H1 (cell line): ENCODE measurements around the gene KIF13A. TPM values are rescaled to one million over a fixed set of nuclear protein-coding genes. Genes with fewer than 3 reads are reported as not detected.
"Not testable (repeated sequence)": the region's sequence is repeated elsewhere in the genome, so short reads cannot be mapped to it uniquely, and the experiment has no call there.

ENCODE experiments used
- CTCF ChIA-PET: fragments of 300-600 bp; sonication (Branson Sonifier 250); formaldehyde crosslinking; loops from one replicate; lab custom pipeline; 2021; ENCODE audit not compliant: partially characterized antibody; lab: Charles Lee
- POLR2A ChIA-PET: fragments of 300-600 bp; sonication (Branson Sonifier 250); formaldehyde crosslinking; loops from one replicate; lab custom pipeline; 2021; ENCODE audit warnings: inconsistent platforms; ENCODE audit not compliant: partially characterized antibody; lab: Charles Lee
- DNase-seq, 2 experiments: peaks; one replicate each; pipeline versions ENCODE4 v3.0.0 to v3.0.0-alpha.2; 2010 to 2022; ENCODE audit warnings: low spot score in 2 of 2, low read depth in 1 of 2, mixed read lengths in 1 of 2
- FAIRE-seq: peaks from 2 replicates; lab custom pipeline; 2011; peaks lifted over from hg19 to GRCh38; lab: Jason Lieb, UNC
- H2AFZ ChIP-seq: 2 replicates; pipeline ENCODE4 v1.8.1; 2012; ENCODE audit warnings: low read length, inconsistent platforms
- H2AK5ac ChIP-seq: 2 replicates; pipeline ENCODE4 v1.6.1; 2013; ENCODE audit warnings: low read depth, low read length
- H2BK120ac ChIP-seq: replicated peaks from 2 replicates; pipeline ENCODE3; 2013; ENCODE audit warnings: low read depth, low read length, inconsistent platforms
- H2BK12ac ChIP-seq: 2 replicates; pipeline ENCODE4 v1.6.1; 2013; ENCODE audit warnings: low read depth, low read length
- H2BK15ac ChIP-seq: 2 replicates; pipeline ENCODE4 v1.6.1; 2013; ENCODE audit warnings: low read length
- H2BK20ac ChIP-seq: 2 replicates; pipeline ENCODE4 v1.6.1; 2013; ENCODE audit warnings: low read length
- H2BK5ac ChIP-seq: 2 replicates; pipeline ENCODE4 v1.6.1; 2013; ENCODE audit warnings: low read depth, low read length
- H3K14ac ChIP-seq: 2 replicates; pipeline ENCODE4 v1.6.1; 2013; ENCODE audit warnings: inconsistent platforms; ENCODE audit not compliant: insufficient read length
- H3K18ac ChIP-seq: 2 replicates; pipeline ENCODE4 v1.6.1; 2013; ENCODE audit warnings: low read length; ENCODE audit errors: extremely low read depth
- H3K23ac ChIP-seq: 2 replicates; pipeline ENCODE4 v1.6.1; 2013; ENCODE audit warnings: inconsistent platforms; ENCODE audit not compliant: insufficient read length
- H3K23me2 ChIP-seq: 2 replicates; pipeline ENCODE4 v1.6.1; 2013; ENCODE audit warnings: low read depth, low read length
- H3K27ac ChIP-seq: 2 replicates; pipeline ENCODE4 v1.6.1; 2011; ENCODE audit warnings: low read depth, low read length, inconsistent platforms
- H3K27me3 ChIP-seq, 4 experiments: replicated peaks in 1 of 4; 1 replicate in 1 of 4; 2 replicates in 3 of 4; pipeline versions ENCODE4 v1.6.1 to v1.8.1; 2011 to 2013; ENCODE audit warnings: low read length in 3 of 4, mild to moderate bottlenecking in 3 of 4, inconsistent platforms in 2 of 4, mixed read lengths in 2 of 4, moderate library complexity in 1 of 4; ENCODE audit not compliant: control insufficient read depth in 3 of 4, insufficient read depth in 3 of 4; ENCODE audit errors: extremely low read depth in 1 of 4
- H3K36me3 ChIP-seq, 4 experiments: 2 replicates each; pipeline versions ENCODE4 v1.6.1 to v1.8.1; 2011 to 2013; ENCODE audit warnings: mild to moderate bottlenecking in 4 of 4, low read length in 3 of 4, moderate library complexity in 2 of 4, control low read depth in 1 of 4, inconsistent platforms in 1 of 4; ENCODE audit not compliant: insufficient read depth in 4 of 4, control insufficient read depth in 2 of 4
- H3K4ac ChIP-seq: replicated peaks from 2 replicates; pipeline ENCODE3; 2013; ENCODE audit warnings: low read length, low read depth, mixed read lengths, inconsistent platforms; ENCODE audit not compliant: insufficient read length
- H3K4me1 ChIP-seq, 4 experiments: replicated peaks in 1 of 4; 1 replicate in 1 of 4; 2 replicates in 3 of 4; pipeline versions ENCODE4 v1.6.1 to v1.8.1; 2011 to 2013; ENCODE audit warnings: low read length in 3 of 4, inconsistent platforms in 2 of 4, mixed read lengths in 1 of 4; ENCODE audit not compliant: insufficient read depth in 4 of 4, control insufficient read depth in 3 of 4
- H3K4me2 ChIP-seq, 2 experiments: 2 replicates each; pipeline versions ENCODE4 v1.6.1 to v1.8.1; 2011 to 2013; ENCODE audit warnings: low read depth in 2 of 2, low read length in 2 of 2, control low read depth in 1 of 2, inconsistent platforms in 1 of 2, mild to moderate bottlenecking in 1 of 2; ENCODE audit not compliant: insufficient read depth in 1 of 2
- H3K4me3 ChIP-seq, 4 experiments: fragments of 200-600, 300-600 bp in 1 of 4; sonication (generic), shearing (Covaris generic), sonication (Bioruptor Twin) in 1 of 4; 2 replicates each; pipeline versions ENCODE4 v1.5.1 to v1.8.1; 2011 to 2016; ENCODE audit warnings: low read length in 4 of 4, low read depth in 3 of 4, control low read depth in 2 of 4, inconsistent platforms in 2 of 4, mild to moderate bottlenecking in 2 of 4, mixed read lengths in 1 of 4, moderate library complexity in 1 of 4; ENCODE audit not compliant: insufficient read depth in 2 of 4; ENCODE audit errors: extremely low read depth in 1 of 4
- H3K56ac ChIP-seq: replicated peaks from 2 replicates; pipeline ENCODE3; 2013; ENCODE audit warnings: low read depth, mild to moderate bottlenecking, mixed read lengths, low read length, inconsistent platforms; ENCODE audit not compliant: insufficient read length
- H3K79me1 ChIP-seq: 2 replicates; pipeline ENCODE4 v1.6.1; 2013; ENCODE audit warnings: low read depth, low read length, control low read depth
- H3K79me2 ChIP-seq, 2 experiments: 2 replicates each; pipeline versions ENCODE4 v1.6.1 to v1.8.1; 2012 to 2013; ENCODE audit warnings: low read length in 2 of 2, mild to moderate bottlenecking in 2 of 2, inconsistent platforms in 1 of 2; ENCODE audit not compliant: insufficient read depth in 2 of 2, control insufficient read depth in 1 of 2
- H3K9ac ChIP-seq, 4 experiments: replicated peaks in 1 of 4; 1 replicate in 1 of 4; 2 replicates in 3 of 4; pipeline versions ENCODE4 v1.6.1 to v1.8.1; 2011 to 2013; ENCODE audit warnings: low read depth in 3 of 4, low read length in 3 of 4, control low read depth in 2 of 4, mild to moderate bottlenecking in 2 of 4, moderate library complexity in 2 of 4, inconsistent platforms in 1 of 4; ENCODE audit errors: extremely low read depth in 1 of 4
- H3K9me3 ChIP-seq, 2 experiments: 2 replicates each; pipeline versions ENCODE4 v1.6.1 to v1.8.1; 2012 to 2013; ENCODE audit warnings: mild to moderate bottlenecking in 2 of 2, moderate library complexity in 2 of 2, control low read depth in 1 of 2, inconsistent platforms in 1 of 2, low read depth in 1 of 2, low read length in 1 of 2, mixed read lengths in 1 of 2; ENCODE audit not compliant: insufficient read depth in 2 of 2
- H4K20me1 ChIP-seq, 2 experiments: replicated peaks in 1 of 2; 2 replicates each; pipeline versions ENCODE3 to v1.8.1; 2011 to 2013; ENCODE audit warnings: inconsistent platforms in 2 of 2, low read length in 2 of 2, mild to moderate bottlenecking in 1 of 2; ENCODE audit not compliant: insufficient read depth in 2 of 2, control insufficient read depth in 1 of 2
- H4K5ac ChIP-seq: 2 replicates; pipeline ENCODE4 v1.6.1; 2013; ENCODE audit warnings: low read length, low read depth, mixed read lengths, inconsistent platforms; ENCODE audit not compliant: insufficient read length
- H4K8ac ChIP-seq: 2 replicates; pipeline ENCODE4 v1.8.0; 2013; ENCODE audit warnings: mild to moderate bottlenecking, moderate library complexity, low read length, inconsistent platforms; ENCODE audit not compliant: insufficient read depth; ENCODE audit errors: extremely low read depth
- H4K91ac ChIP-seq: replicated peaks from 2 replicates; pipeline ENCODE3; 2013; ENCODE audit warnings: low read length, mixed read lengths, inconsistent platforms; ENCODE audit not compliant: insufficient read length
- WGBS, 2 experiments: shearing (Covaris generic) in 1 of 2; methylation state at CpG; one replicate each; pipeline versions ENCODE4 v1.1.6 to v1.1.7; 2013 to 2015; ENCODE audit warnings: low lambda C conversion rate in 2 of 2, mixed read lengths in 2 of 2, inconsistent platforms in 1 of 2, low coverage in 1 of 2, missing lambda C conversion rate in 1 of 2; ENCODE audit not compliant: insufficient replicate concordance in 2 of 2, insufficient coverage in 1 of 2, insufficient read length in 1 of 2; ENCODE audit errors: extremely low coverage in 1 of 2, missing lambda C conversion rate in 1 of 2; 5-methylcytosine and 5-hydroxymethylcytosine counted together
- polyA plus RNA-seq, 7 experiments: library from polyadenylated mRNA; depleted of rRNA in 3 of 7; stranded (reverse) in 5 of 7; unstranded in 2 of 7; fragments of >200 nt in 5 of 7; fragments of 200-250 nt in 2 of 7; gene quantifications; 1 replicate in 5 of 7; 2 replicates in 1 of 7; 4 replicates in 1 of 7; pipeline versions ENCODE4 v1.2.1 to v1.2.3, GENCODE V29; 2011 to 2013; ENCODE audit warnings: missing spikeins in 2 of 7, mixed read lengths in 2 of 7
- total RNA-seq: library from RNA; stranded (reverse); fragmentation: NEBNext Ultra II Directional; extraction: Animal tissue kit (Norgen Biotek cat#: 25700); gene quantifications from 2 replicates; pipeline ENCODE4 v1.2.1, GENCODE V29; 2021

Gene KIF13A
- total and polyA plus RNA-seq, 2 of the 8 experiments (the other 6 are each of a cell fraction or from before 2014, with no cell fraction given) = 14.7 to 40.8 TPM

- not testable (repeated sequence) for H4K5ac ChIP-seq, H3K27ac ChIP-seq, H3K4me1 ChIP-seq, H3K4me3 ChIP-seq, H3K4ac ChIP-seq, H3K14ac ChIP-seq, H3K9ac ChIP-seq, H2BK20ac ChIP-seq, H3K36me3 ChIP-seq, H3K56ac ChIP-seq, H2BK15ac ChIP-seq, H3K79me1 ChIP-seq, H4K8ac ChIP-seq, FAIRE-seq, DNase-seq, H4K91ac ChIP-seq, H3K9me3 ChIP-seq, H3K27me3 ChIP-seq, H3K4me2 ChIP-seq, H2BK12ac ChIP-seq, H2AFZ ChIP-seq, H3K23ac ChIP-seq, H3K18ac ChIP-seq, H2BK120ac ChIP-seq, H3K23me2 ChIP-seq, H2AK5ac ChIP-seq, H4K20me1 ChIP-seq, H2BK5ac ChIP-seq
- H3K79me2 ChIP-seq = peaks cover 0 to 85% of the 10 kb centered on the region in 2 experiments; a peak in 3 of 4 replicates
- ChIA-PET CTCF (interaction anchor here (2.4 kb wide), 1 partner anchor 146 kb away, joined by 11 read pairs; the partner anchor contains the start of gene NHLRC1), POLR2A (interaction anchor here (1.2 to 1.3 kb wide), 2 partner anchors 10 to 14 kb away, joined by 3 to 5 read pairs; no protein-coding TSS in a partner anchor)
- WGBS, 2 experiments = 93% methylated on average over 6 of the region's 36 CpGs; no CpG with 5 or more reads in 1 of the 2 experiments
Observed at GRCh38 chr6:17976258-17976657, 11.2 kb downstream of the KIF13A start.
